GM12892 (cell line): ENCODE data around the gene EFNA5.
A peak's percentile ranks its signal among the peaks of the same experiment; 100 is the strongest.

Source experiments
- DNase-seq: peaks from one replicate; pipeline ENCODE4 v3.0.0; 2011; ENCODE audit not compliant: insufficient read length
- FAIRE-seq: peaks from 2 replicates; lab custom pipeline; 2011; peaks lifted over from hg19 to GRCh38; lab: Jason Lieb, UNC
- POLR2A ChIP-seq: IDR thresholded peaks from 2 replicates; pipeline ENCODE4 v1.6.1; 2011; ENCODE audit warnings: low read depth, low read length, control low read depth
- POLR2AphosphoS5 ChIP-seq: IDR thresholded peaks from 2 replicates; pipeline ENCODE4 v1.6.1; 2011; ENCODE audit warnings: low read depth, low read length, control low read depth
- TAF1 ChIP-seq: IDR thresholded peaks from 2 replicates; pipeline ENCODE4 v1.6.1; 2011; ENCODE audit warnings: low read depth, mild to moderate bottlenecking, control low read depth, low read length, borderline replicate concordance

EFNA5 gene

DNA sequence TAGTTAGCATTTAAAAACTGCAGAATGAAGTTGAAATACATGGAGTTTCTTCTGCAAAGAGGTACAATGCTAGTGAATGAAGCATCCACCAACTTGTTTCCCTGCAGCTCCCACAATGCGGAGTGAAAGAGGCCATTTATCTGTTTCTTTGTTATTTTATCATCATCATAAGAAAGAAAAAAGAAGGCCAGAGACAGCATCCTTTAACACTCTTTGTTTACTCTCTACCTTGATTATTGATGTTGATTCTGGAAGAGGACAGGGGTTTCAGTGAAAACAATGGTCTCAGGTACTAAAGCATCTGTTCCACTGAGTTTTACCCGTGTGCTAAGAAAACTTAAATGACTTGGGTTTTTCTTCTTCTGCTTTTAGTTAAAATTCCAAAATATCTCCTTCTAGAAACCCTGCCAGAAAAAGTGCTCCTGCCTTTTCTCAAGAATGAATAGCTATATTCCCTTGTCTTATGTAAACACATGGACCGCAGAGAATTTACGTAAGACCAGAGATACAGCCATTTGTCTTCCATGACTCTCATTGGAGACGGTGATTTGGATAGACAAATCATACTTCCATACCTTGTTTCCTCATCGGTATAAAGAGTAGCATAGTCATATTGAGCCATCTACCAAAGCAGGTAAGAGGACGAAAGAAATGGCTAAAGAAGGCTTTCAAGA, 81.1 kb downstream of the EFNA5 start:
- no peak for FAIRE-seq
- DNase-seq = no peak
- no peak for TF ChIP-seq POLR2A
- TF ChIP-seq TAF1 = no peak
- no peak for TF ChIP-seq POLR2AphosphoS5

DNA sequence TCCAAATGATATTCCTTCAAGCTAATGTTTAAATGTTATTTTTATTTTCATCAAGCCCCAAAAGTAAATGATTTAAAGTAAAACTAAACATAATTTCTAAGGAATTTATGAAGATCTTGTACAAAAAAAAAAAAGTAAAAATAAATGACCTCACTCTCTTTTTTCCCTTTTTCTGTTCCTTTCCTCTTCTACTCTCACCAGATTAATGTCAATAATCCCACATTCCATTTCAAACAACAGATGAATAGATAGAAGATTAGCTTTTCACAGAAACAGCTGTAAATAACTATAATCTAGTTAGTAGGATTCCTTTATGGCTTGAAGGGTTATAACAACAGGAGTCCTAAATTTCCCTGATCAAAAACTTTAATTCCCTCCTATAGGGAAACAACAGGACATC, 88.1 kb downstream of the EFNA5 start:
- DNase-seq (no peak), FAIRE-seq (no peak)
- TF ChIP-seq TAF1 = no peak
- no peak for TF ChIP-seq POLR2A

DNA sequence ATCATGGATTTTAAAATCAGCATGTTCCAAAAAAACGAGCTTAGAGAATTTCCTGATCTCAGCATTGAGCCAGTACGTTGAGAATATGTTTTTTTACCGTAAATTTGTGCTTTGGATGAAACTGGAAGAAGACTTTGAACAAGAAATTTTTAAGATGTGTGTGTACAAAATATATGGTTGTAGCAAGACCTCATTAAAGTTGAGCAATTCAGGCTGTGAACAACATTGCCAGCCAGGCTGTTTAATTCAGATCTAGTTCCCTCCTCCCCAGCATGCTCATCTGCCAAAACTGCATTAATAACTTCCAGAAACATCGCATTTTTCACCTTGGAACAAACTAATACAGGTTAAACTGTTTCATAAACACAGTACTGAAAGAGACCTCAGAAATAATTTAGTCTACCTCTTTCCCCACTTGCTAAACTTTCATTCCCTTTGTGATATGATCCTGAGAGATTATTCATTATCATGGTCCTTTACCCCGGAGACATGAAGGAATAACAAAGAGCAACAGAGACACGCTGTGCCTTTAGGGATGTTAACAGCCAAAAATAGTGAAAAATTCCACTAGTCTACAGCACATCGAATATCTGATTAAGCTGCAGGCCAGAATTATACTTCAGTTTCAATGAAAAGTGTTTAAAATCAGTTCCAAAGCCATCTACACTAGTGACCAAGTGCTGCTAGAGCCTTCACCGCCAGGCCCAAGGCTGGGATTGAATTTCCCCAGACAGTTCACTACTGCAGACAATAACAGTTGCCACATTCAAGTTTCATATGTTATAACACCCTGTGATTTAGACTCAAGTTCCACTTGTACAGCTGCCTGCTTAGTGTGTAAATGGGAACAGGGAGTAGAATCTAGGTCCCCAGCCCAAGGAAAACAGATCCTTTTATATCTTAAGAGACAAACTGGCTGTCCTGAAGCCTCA, 89.6 kb downstream of the EFNA5 start:
- FAIRE-seq (no peak), DNase-seq (no peak)
- TF ChIP-seq TAF1 (no peak), POLR2AphosphoS5 (no peak), POLR2A (no peak)

DNA sequence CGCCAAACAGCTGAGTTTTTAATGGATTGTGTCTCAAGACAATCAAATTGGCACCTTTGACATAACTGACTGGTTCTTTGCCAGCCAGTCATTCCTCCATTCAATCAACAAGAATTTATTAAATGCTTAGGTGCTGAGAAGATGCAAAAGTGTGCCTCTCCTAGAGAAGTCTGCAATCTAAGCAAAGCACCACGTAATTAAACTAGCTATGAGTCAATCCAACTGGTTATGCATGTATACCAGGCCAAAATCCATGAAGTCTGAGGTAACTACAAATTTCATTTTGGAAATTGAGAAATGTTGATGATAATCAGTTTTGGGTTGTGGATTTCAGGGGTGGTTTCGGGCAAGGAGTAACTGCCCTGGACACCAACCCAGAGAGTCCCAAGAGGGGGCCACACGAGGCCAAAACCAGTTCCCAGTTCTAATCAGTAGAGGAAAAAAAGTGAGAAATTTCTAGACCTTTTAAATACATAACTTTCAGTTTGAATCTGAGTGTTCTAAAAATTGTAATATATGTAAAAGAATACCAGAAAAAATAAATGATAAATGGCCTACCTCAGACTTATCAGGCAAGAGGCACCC, 92.6 kb downstream of the EFNA5 start:
- no peak for DNase-seq
- peak; percentile 9 for FAIRE-seq
- TF ChIP-seq TAF1 = no peak
- no peak for TF ChIP-seq POLR2A
- TF ChIP-seq POLR2AphosphoS5 = no peak

DNA sequence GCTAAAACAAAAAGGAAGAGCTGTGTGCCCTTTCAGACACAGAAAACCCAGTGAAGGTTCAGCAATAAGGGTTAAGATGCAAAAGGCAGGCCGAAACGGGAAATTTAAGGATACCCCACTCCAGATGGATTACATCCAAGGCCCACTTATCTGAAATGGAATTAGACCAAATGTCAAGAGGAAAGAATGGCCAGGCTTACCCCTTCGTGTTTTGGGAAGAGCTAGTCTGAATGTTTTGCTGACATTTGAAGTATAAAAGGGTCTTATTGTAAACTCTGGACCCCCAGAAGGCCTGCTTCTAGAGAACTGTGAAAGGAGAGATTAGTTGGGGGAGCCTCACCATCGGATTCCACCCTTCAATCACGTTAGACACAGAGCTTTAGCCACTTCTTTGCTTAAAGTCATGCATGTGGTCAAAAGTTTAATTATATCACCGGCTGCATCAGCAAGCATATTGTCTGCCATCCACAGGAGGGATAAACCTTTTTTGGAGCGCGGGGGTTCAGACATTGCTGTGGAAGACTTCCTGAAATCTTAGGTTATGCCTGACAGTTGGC, 93.3 kb downstream of the EFNA5 start:
- FAIRE-seq = peak; percentile 40
- DNase-seq = no peak
- no peak for TF ChIP-seq POLR2AphosphoS5
- no peak for TF ChIP-seq POLR2A
- no peak for TF ChIP-seq TAF1

DNA sequence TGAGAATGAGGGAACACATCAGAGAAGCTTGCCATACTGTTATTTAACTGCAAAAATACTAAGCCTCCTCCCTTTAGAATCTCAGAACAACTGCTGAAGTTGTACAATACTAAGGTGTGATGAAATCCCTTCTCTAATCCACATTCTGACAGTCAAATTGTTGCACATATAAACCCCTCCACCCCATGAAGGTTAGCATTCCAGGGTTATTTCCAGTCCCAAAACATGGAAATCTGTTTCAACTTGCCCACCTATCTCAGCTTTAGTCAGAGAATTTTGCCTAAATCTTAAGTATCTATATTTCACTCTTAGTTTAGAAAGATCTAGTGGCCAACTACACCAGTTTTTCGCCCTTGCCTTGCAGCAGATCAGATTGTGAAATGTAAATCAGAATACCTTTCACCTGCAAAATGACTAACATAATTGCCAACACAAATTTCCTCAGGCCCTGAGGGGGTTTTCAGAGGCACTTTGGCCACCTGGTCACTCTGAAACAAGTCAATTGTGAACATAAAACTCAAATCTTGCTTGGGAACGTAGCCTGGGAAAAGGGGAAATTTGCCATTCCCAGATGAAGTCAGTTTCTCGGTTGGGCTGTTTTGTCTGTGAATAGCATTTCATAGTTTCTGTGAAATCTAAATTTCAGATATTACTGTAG, 93.9 kb downstream of the EFNA5 start:
- TF ChIP-seq POLR2A = no peak
- no peak for TF ChIP-seq POLR2AphosphoS5
- TF ChIP-seq TAF1 = no peak
- peak; percentile 44 for FAIRE-seq
- no peak for DNase-seq

DNA sequence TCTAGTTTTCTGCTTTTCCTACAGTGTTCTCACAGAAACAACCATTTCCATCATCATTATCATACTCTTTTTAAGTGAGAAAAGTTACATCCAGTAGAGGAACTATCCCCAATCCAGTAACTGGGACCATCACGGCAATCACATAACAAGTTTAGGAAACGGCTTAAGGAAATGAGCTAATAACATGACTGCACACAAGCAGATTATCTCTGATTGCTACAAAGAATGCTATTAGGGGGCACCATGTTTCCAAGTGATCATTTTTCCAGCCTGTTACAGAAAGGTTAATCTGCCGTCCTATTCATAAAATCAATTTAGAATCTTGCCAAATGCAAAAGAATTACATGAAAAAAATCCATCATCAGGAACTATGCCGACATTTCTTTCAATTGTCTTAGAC, 94.6 kb downstream of the EFNA5 start:
- DNase-seq (no peak), FAIRE-seq (no peak)
- no peak for TF ChIP-seq POLR2AphosphoS5
- no peak for TF ChIP-seq TAF1
- no peak for TF ChIP-seq POLR2A

DNA sequence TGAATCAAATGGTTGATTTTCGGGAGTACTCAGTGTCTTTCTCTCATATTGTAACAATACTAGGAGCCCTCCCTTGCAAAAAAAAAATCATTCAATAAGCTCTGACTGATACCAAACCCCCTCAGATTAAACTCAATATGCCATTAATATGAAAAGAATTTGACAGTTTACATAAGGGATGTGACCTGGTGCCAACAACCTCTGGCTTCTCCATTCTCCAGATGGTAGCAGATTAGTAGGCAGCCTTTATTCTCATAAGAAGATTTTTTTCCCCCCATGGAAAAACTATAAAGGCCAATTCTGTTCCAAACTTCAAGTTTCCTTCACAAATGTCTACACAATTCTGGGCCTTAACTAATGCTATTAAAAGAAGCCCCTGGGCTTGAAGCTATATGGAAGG, 96.5 kb downstream of the EFNA5 start:
- DNase-seq = no peak
- no peak for FAIRE-seq
- no peak for TF ChIP-seq POLR2AphosphoS5
- no peak for TF ChIP-seq TAF1
- TF ChIP-seq POLR2A = no peak

DNA sequence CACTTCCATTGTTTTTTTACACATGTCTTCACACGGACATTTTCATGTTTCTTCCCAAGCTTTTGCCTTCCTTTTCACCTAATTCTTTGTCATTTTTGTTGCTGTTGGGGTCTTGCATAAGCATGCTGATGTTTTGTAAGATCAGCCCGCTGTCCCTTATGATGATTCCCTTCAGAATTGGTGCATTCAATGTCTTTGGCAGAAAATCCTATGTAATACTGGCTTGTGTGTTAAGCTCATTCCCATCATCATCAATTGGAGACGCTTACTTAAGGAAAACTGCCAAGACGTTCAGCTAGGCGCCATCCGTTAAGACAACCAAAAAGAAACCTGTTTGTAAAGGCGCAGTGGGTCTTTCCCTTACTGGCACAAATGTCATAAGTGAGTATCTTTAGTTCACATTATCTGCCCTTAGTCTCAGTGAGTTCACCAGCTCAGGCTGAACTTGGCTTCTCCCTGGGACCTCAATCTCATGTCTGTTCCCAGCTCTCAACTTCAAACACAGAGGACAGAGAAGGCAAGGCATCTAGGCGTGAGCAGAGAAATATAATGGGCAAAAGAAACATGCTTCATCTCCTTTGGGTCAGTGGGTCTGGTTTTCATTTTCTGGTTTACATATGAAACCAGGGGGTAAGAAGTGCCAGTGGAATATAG, 97.9 kb downstream of the EFNA5 start:
- TF ChIP-seq POLR2AphosphoS5 = no peak
- TF ChIP-seq POLR2A = no peak
- TF ChIP-seq TAF1 = no peak
- peak; percentile 74 for FAIRE-seq
- DNase-seq = no peak

- FAIRE-seq (peak; percentile 99), DNase-seq (peak; percentile 8)
- no peak; the same call in 1 of the 2 replicates for TF ChIP-seq POLR2A
- TF ChIP-seq POLR2AphosphoS5 = peak; percentile 76
- no peak for TF ChIP-seq TAF1
Measured at GRCh38 chr5:107571621-107572536, 98.9 kb downstream of the EFNA5 start.
